GM18951 (cell line): ENCODE measurements around the gene SSC5D.

Source experiments
- POLR2A ChIP-seq: IDR thresholded peaks from 4 replicates; pipeline ENCODE4 v1.6.1; 2011; ENCODE audit warnings: mild to moderate bottlenecking; ENCODE audit not compliant: insufficient read length, insufficient read depth; ENCODE audit errors: extremely low read depth
- in situ Hi-C: fragments of 300-500 bp; cut with MboI; formaldehyde crosslinking; loops from one replicate; pipeline ENCODE4 v1.12.0; 2022; ENCODE audit warnings: low sequenced_read_pairs, mixed read lengths, inconsistent platforms; ENCODE audit not compliant: unreplicated experiment

The SSC5D gene

DNA sequence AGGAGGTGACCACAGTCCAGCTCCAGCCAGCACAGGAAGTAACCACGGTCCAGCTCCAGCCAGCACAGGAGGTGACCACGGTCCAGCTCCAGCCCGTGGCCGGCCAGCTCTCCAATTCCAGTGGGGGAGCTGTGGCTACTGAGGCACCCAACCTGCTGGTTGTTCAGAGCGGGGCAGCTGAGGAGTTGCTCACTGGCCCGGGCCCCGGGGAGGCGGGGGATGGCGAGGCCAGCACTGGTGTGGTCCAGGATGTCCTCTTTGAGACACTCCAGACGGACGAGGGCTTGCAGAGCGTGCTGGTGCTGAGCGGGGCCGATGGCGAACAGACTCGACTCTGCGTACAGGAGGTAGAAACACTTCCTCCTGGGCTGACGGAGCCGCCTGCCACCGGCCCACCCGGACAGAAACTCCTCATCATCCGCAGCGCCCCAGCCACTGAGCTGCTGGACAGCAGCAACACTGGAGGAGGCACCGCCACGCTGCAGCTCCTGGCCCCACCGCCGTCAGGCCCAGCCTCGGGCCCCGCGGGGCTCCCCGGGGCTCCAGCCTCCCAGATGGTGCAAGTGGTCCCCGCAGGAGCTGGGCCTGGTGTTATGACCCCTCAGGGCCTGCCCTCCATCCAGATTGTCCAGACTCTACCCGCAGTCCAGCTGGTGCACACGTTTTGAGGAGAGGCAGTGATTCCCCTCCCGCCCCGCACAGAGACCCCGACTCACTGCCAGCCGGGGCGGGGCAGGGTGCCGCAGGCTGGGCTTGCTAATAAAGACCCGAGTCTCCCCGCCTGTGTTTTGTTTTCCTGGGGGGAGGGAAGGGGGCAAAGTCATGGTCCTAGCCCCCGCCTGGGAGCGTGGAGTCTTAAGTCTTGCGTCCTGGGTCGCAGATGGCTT is 4.3 kb upstream of the SSC5D start:
- in situ Hi-C loops = no loop called here

DNA sequence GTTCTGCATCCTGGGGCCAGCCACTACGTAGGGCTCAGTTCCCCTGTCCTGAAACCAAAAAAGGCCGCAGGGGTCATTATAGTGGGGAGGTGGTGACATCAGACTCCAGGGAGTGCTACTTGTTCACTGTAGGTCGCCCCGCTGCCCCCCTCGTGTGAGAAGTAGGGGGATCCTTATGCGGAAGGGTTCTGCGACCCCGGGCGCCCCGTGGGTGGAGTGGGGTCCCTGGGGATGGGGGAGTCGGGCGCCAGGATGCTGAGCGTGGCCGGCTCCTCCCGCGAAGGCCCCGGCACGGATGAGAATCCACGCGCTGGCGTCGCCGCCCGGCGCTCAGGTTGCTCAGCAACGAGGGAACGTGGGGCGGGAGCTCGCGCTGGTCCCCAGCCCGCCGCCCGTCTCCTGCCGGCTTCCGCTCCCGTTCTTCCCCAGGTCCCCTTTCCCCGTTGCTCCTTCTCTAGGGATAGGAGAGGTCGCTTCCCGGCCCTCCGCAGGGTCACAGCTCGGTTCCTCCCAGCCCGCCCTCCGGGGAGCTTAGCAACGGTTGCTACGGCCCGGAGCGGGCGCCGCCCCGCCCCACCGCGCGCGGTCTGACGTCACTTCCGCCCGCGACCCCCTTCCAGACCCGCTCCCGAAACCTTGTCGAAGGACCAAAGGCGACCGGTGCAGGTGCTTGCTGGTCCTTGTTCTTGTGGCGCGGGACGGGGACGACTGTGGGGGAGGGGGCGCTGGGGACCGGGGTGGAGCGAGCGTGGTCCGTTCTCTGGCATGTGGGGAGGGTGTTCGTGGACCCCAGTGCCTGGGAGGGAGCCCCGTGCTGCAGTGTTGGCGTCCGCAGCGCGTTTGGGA is 3.4 kb upstream of the SSC5D start, which contains the start of gene NAT14:
NAT14 (plus strand) TSS at position 596 of the 846 bp plus-strand sequence. CDS start 521 bp downstream, outside the sequence.
- TF ChIP-seq POLR2A = peak; percentile 41
- in situ Hi-C loops = no loop called here

More for the DNA sequence above, 4.3 kb upstream of the SSC5D start:
- TF ChIP-seq POLR2A = no peak

DNA sequence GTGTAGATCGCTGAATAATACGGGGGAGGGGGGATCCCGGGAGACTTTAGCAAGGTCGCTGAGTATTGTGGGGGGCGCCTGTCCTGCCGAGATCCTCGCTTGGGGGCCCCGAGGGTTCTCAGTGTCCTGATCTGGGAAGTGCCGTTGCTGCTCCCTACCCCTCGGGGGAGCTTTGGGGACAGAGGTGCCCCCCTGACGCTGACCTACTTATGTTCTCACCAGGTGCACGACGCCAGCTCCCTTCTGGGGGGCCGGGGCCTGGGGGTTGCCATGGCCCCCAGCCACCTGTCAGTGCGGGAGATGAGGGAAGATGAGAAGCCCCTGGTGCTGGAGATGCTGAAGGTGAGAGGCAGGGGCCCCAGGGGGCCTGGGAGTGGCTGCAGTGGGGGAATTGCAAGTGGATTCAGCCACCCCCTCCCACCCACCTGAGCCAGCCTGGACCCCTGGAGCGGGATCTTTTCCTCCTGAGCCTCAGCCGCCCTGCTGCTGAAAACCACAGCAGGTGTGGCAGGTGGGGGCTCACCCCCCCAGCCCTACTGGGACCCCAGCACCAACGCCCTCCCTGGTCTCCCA is 2.7 kb upstream of the SSC5D start:
- TF ChIP-seq POLR2A = no peak
- in situ Hi-C loops = no loop called here

- TF ChIP-seq POLR2A = no peak
- in situ Hi-C loops = no loop called here
These were observed 1.9 kb upstream of the SSC5D start for GRCh38 chr19:55486043-55486970.

- in situ Hi-C loops = no loop called here
- no peak for TF ChIP-seq POLR2A
These were observed 989 bp upstream of the SSC5D start for GRCh38 chr19:55486971-55487923.

- in situ Hi-C loops = no loop called here
- TF ChIP-seq POLR2A = no peak
These were observed 912 bp downstream of the SSC5D start for GRCh38 chr19:55488986-55489710.

DNA sequence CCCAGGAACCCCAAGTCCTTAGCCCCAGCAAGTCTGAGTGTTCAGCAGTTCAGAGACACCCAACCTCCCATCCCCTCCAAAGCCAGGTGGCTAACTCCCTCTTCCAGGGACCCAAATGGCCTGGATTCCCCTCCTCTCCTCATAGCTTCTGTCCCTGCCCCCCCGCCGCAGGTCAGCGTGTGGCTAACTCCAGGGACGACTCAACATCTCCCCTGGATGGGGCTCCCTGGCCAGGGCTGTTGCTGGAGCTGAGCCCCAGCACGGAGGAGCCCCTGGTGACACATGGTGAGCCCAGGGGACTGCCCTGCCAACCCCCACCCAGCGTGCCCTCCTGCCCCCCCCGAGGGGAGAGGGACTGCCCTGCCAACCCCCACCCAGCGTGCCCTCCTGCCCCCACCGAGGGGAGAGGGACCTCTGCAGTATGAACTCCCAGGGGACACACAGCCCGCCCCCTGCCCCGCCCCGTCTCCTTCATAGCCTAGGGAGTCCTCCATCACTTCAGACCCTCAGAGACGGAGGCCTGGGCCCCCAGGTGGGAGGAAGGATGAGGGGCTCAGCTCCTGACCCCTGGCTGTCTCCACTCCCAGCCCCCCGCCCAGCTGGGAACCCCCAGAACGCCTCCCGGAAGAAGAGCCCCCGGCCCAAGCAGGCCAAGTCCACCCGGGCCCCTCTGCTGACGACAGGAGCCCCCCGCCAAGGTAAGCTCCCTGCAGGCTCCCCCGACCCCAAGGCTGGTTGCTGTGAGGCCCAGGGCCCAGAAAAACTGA is 1.7 kb downstream of the SSC5D start:
- in situ Hi-C loops = no loop called here
- no peak for TF ChIP-seq POLR2A

DNA sequence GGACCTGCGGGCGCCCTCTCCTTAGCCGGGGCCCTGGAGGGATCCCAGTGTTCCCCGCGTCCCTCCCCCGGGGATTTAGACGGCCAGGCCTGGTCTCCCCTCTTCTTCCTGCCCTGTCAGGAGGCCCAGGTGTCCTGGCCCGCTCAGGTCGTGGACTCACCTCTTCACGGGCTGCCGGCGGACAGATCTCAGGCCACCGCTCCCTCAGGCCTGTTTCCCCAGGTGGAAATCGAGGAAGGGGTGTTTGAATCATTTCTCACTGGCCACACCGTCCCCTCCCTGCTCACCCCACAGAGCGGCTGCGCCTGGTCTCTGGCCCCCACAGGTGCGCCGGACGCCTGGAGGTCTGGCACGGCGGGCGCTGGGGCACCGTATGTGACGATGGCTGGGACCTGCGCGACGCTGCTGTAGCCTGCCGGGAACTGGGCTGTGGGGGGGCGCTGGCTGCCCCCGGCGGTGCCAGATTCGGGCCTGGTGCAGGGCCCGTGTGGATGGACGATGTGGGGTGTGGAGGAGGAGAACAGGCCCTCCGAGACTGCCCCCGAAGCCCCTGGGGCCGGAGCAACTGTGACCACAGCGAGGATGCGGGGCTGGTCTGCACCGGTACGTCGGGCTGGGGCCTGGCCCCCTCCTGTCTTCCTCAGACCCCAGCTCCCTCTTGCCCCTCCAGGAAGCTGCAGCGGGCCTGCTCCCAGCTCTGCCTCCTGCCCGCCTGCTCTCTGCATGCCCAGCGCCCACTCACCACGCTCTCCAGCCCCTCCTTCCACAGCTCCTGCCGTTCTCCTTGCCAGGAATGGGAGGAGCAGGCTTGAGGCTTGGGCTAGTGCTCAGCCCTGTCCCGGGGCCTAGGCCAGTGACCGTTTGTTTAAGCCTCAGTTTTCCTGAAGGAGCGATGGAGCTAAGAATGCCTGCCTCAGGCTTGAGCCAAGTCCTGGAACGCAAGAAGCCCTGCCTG is 2.5 kb downstream of the SSC5D start:
- in situ Hi-C loops = no loop called here
- TF ChIP-seq POLR2A = no peak

DNA sequence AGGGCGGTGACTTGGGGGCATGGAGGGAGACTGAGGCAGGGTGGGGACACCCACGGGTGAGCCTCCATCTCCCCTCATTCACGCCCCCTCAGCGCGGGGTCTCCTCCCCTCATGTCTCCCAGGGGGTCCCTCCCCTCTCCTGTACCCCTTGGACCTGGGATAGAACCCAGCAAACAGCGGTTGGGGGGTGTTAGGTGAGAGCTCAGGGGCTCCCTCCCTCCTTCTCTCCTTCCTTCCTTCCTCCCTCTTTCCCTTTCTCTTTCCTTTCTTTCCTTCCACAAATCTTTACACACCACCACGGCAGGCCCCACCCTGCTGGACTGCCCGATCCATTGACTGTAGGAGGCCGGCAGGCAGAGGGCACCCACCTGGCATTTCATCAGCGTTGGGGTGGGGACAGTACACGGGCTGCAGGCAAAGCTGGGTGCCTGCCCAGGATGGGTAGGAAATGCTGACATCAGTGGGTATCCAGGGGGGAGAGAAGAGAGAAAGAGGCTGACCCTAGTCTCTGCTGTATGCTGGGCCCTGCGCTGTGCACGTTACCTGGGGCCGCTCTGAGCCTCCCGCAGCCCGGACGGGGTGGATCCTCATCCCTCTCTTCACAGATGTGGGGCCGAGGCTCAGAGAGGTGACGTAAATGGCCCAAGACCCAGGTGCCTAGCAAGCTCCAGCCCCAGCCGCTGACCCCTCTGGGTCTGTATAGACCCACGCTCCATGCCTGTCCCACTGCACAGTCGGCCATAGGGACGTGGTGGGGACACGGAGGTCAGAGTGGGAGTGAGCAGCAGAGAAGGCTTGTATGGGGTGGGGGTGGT is 3.5 kb downstream of the SSC5D start:
- in situ Hi-C loops = no loop called here

More for the DNA sequence above, 3.5 kb downstream of the SSC5D start:
- no peak for TF ChIP-seq POLR2A
